Psoas muscle (tissue), 8 donors: ENCODE measurements around the gene SPAG16. TPM values are rescaled to one million over a fixed set of nuclear protein-coding genes. Genes with fewer than 3 reads are reported as not detected.
A peak's percentile ranks its signal among the peaks of the same experiment; 100 is the strongest.

ENCODE experiments used
- ATAC-seq, 4 donors: fragments of 200-7000 bp; cut with Tn5 transposase; one replicate each; pipeline ENCODE4 v1.9.1; 2020; ENCODE audit warnings: moderate library complexity in 3 of 4, mild to moderate bottlenecking in 2 of 4
- DNase-seq, 2 donors: peaks; one replicate each; pipeline ENCODE4 v3.0.0-alpha.2; 2020
- H3K27ac ChIP-seq: fragments of 200-600 bp; one replicate; pipeline ENCODE4 v1.8.0; 2022
- H3K27me3 ChIP-seq, 3 donors: fragments of 200-600 bp in 1 of 3; one replicate each; pipeline versions ENCODE4 v1.6.1 to v1.8.0; 2013 to 2022; ENCODE audit warnings: low read length in 2 of 3, mild to moderate bottlenecking in 2 of 3, moderate library complexity in 1 of 3; ENCODE audit not compliant: insufficient read depth in 3 of 3
- H3K36me3 ChIP-seq, 2 donors: fragments of 200-600 bp in 1 of 2; one replicate each; pipeline versions ENCODE4 v1.6.1 to v1.8.0; 2013 to 2022; ENCODE audit warnings: low read depth in 1 of 2, mild to moderate bottlenecking in 1 of 2, moderate library complexity in 1 of 2; ENCODE audit not compliant: insufficient read depth in 1 of 2
- H3K4me1 ChIP-seq: fragments of 200-600 bp; one replicate; pipeline ENCODE4 v1.8.0; 2022
- H3K4me3 ChIP-seq: fragments of 200-600 bp; one replicate; pipeline ENCODE4 v1.8.0; 2022; ENCODE audit warnings: mild to moderate bottlenecking
- H3K9me3 ChIP-seq: fragments of 200-600 bp; one replicate; pipeline ENCODE4 v1.8.0; 2022
- CTCF ChIP-seq: fragments of 200-600 bp; IDR thresholded peaks from one replicate; pipeline ENCODE4 v1.8.0; 2022; ENCODE audit warnings: antibody characterized with exemption
- WGBS, 3 donors: extraction: QIAGEN DNeasy Blood & Tissue Kit; methylation state at CpG; one replicate each; pipeline versions ENCODE4 v1.1.6 to v1.1.7; 2013; 5-methylcytosine and 5-hydroxymethylcytosine counted together
- intact Hi-C, 2 donors: fragments of 100-400 bp; cut with DNase I; formaldehyde crosslinking; loops; one replicate each; pipeline versions ENCODE4 v1.11.0 to v1.14.2; 2022
- polyA plus RNA-seq, 3 donors: library from polyadenylated mRNA; stranded (reverse); fragments of 200-250 nt; gene quantifications; one replicate each; pipeline ENCODE4 v1.2.3, GENCODE V29; 2013
- total RNA-seq, 4 donors: library from RNA; stranded (reverse); fragmentation: NEBNext Ultra II Directional in 2 of 4; extraction: Animal tissue kit (Norgen Biotek cat#: 25700) in 2 of 4; gene quantifications; one replicate each; pipeline versions ENCODE4 v1.2.1 to v1.2.4, GENCODE V29; 2021 to 2023
- donor health status: healthy with polysubstance abuse.
- donor health status: DM: no; HTN: no; CAD: no; lungs with moderate emphysema.
- donor health status: Bipolar disorder and iron deficiency.
- donor health status: healthy.
- donor health status: DM: yes; HTN: yes; CAD: no.
- donor health status: DM: no; HTN: no; CAD: no.
- donor health status: DM: no; HTN: no; CAD: no.
- donor health status: DM: yes; HTN: yes; CAD: no.

Gene SPAG16
- total and polyA plus RNA-seq, 7 donors = 1.6 to 8.7 (median 4.3) TPM

- intact Hi-C loops = no loop called here
- no peak for ATAC-seq
- no peaks in the 10 kb centered on the region for H3K36me3 ChIP-seq
- H3K4me3 ChIP-seq = no peak overlapping the region
- H3K9me3 ChIP-seq = no peaks in the 10 kb centered on the region
- no peak for DNase-seq
- 82 to 86% (median 84%) methylated on average over 6 of the region's 6 CpGs for WGBS, 3 donors
- no peak overlapping the region for H3K27ac ChIP-seq
- no peak for TF ChIP-seq CTCF
- no peaks in the 10 kb centered on the region for H3K27me3 ChIP-seq
- H3K4me1 ChIP-seq = no peaks in the 10 kb centered on the region
These were observed 40.8 kb upstream of the SPAG16 start for GRCh38 chr2:213243189-213244044.

- DNase-seq (no peak), ATAC-seq (no peak)
- 9 to 16% (median 16%) methylated on average over 4 of the region's 4 CpGs for WGBS, 3 donors
- Histone ChIP-seq H3K36me3 (no peaks in the 10 kb centered on the region), H3K27me3 (no peaks in the 10 kb centered on the region), H3K9me3 (no peaks in the 10 kb centered on the region), H3K4me3 (no peak overlapping the region), H3K4me1 (no peaks in the 10 kb centered on the region), H3K27ac (no peak overlapping the region)
- intact Hi-C loops = no loop called here
- peak; percentile 72 for TF ChIP-seq CTCF
These were observed 37.6 kb upstream of the SPAG16 start for GRCh38 chr2:213246497-213247281.

GRCh38 chr2:213247566-213247965 lies 36.7 kb upstream of the SPAG16 start:
- Histone ChIP-seq H3K4me1 (no peaks in the 10 kb centered on the region), H3K9me3 (no peaks in the 10 kb centered on the region), H3K27me3 (no peaks in the 10 kb centered on the region), H3K27ac (no peak overlapping the region), H3K4me3 (no peak overlapping the region), H3K36me3 (no peaks in the 10 kb centered on the region)
- no peak for ATAC-seq
- 45 to 57% (median 50%) methylated on average over 4 of the region's 4 CpGs for WGBS, 3 donors
- intact Hi-C loops = no loop called here
- TF ChIP-seq CTCF = no peak
- DNase-seq = no peak

- Histone ChIP-seq H3K4me3 (no peak overlapping the region), H3K4me1 (no peaks in the 10 kb centered on the region), H3K9me3 (no peaks in the 10 kb centered on the region), H3K27me3 (no peaks in the 10 kb centered on the region), H3K27ac (no peak overlapping the region), H3K36me3 (no peaks in the 10 kb centered on the region)
- ATAC-seq (no peak), DNase-seq (no peak)
- no peak for TF ChIP-seq CTCF
- whole genome bisulfite sequencing, 3 donors = 89 to 90% (median 90%) methylated on average over 4 of the region's 4 CpGs
- intact Hi-C loops = no loop called here
These were observed 35.6 kb upstream of the SPAG16 start for GRCh38 chr2:213248637-213249036.
